GM12872 (cell line): ENCODE measurements around the gene TEN1.

Experiments
- TF ChIP-seq, protein P1 (sequence below): IDR thresholded peaks from 3 replicates; pipeline ENCODE4 v1.5.1; 2011; ENCODE audit warnings: low read depth, mild to moderate bottlenecking, low read length, moderate library complexity; ENCODE audit not compliant: insufficient read depth

TEN1 gene

DNA sequence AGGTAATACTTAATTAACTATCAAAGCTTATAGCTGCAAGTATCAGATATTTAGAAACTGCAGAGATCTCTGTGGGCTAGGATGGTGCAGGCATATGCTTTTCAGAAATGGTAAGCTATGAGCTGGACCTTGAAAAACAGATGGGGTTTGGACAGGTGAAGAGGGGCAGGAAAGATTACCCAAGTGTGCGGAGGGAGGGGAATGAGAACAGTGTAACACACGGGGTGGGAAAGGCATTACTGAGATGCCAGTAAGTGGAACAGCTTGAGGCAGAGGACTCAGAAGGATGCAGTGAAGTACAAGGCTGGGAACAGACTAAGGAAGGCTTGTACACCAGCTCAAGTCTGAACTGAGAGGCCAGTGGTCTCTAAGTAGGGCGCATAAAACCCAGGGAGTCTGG, 70.2 kb downstream of the TEN1 start:
- TF ChIP-seq, protein P1, sequence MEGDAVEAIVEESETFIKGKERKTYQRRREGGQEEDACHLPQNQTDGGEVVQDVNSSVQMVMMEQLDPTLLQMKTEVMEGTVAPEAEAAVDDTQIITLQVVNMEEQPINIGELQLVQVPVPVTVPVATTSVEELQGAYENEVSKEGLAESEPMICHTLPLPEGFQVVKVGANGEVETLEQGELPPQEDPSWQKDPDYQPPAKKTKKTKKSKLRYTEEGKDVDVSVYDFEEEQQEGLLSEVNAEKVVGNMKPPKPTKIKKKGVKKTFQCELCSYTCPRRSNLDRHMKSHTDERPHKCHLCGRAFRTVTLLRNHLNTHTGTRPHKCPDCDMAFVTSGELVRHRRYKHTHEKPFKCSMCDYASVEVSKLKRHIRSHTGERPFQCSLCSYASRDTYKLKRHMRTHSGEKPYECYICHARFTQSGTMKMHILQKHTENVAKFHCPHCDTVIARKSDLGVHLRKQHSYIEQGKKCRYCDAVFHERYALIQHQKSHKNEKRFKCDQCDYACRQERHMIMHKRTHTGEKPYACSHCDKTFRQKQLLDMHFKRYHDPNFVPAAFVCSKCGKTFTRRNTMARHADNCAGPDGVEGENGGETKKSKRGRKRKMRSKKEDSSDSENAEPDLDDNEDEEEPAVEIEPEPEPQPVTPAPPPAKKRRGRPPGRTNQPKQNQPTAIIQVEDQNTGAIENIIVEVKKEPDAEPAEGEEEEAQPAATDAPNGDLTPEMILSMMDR: no peak

DNA sequence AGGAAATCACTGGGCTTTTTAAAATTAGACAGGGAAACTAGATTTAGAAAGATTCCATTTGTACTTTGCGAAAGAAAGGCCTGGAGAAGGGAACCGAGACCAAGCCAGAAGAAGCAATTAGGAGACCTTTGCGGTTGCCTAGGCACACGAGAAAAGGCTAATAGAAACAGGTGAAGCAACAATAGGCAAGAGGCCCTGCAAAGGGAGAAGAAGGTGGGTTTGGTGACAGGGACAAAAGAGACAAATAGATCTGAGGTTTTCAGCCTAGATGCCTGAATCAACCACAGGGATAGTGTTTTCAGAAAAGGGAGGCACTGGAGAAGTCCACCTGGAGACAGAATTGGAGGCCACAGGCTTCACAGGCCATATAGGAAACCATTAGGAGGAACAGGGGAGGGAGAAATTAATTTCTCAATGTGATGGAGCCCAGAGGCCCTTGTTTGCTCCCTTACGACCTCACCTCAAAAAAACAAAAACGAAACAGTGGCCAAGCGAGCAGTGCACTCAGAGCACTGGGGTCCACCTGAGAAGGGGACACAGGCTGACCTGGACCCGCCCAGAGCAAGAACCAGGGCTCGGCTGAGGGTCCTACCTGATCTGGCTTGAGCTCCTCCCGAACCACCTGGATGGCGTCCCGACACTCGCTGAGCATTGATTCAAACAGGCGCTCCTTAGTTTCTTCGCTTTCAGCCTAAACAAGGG, 70.9 kb downstream of the TEN1 start:
- TF ChIP-seq, protein P1: no peak
